ENCODE measurements around the gene TCEAL3. TPM values are rescaled to one million over a fixed set of nuclear protein-coding genes. Genes with fewer than 3 reads are reported as not detected.

TCEAL3 gene
- total and polyA plus RNA-seq, 10 of the 15 experiments (the other 5 are each of a cell fraction or from before 2014, with no cell fraction given): 0.98 to 19.0 (median 11.7) TPM

- Histone ChIP-seq H2AFZ (ENCODE audit: control insufficient read depth, low read depth, low read length) (no peak overlapping the region), H3K4me1 (ENCODE audit: control insufficient read depth, insufficient read depth, low read length) (no peaks in the 10 kb centered on the region), H4K20me1 (ENCODE audit: control insufficient read depth, insufficient read depth) (no peaks in the 10 kb centered on the region), H3K79me2 (ENCODE audit: control insufficient read depth, insufficient read depth, low read length) (no peaks in the 10 kb centered on the region), H3K4me3 (no peak overlapping the region), H3K9me3 (replicated peaks; ENCODE audit: control insufficient read depth, insufficient read depth, low read length) (no peaks in the 10 kb centered on the region), H3K9ac (ENCODE audit: control insufficient read depth, insufficient read depth, low read length) (no peak overlapping the region), H3K27me3 (replicated peaks in 1 of 2; ENCODE audit: control insufficient read depth in 2 of 2, insufficient read depth in 2 of 2, low read length in 1 of 2) (no peaks in the 10 kb centered on the region), H3K27ac (ENCODE audit: control insufficient read depth, insufficient read depth) (no peak overlapping the region), H3K4me2 (ENCODE audit: control insufficient read depth, insufficient read depth) (no peak overlapping the region), H3K36me3 (ENCODE audit: control insufficient read depth in 2 of 2, insufficient read depth in 2 of 2, low read length in 1 of 2) (no peaks in the 10 kb centered on the region)
- FAIRE-seq: no peak
- no peak for DNase-seq (ENCODE audit: low read depth, low spot score)
- BruUV-seq (replicated peaks): no TSS peak
- ChIA-PET RAD21 (ENCODE audit: unreplicated experiment) (no interaction called here), POLR2A (no interaction called here), SMC1A (ENCODE audit: uncharacterized antibody, unreplicated experiment) (no interaction called here), CTCF (no interaction called here)
- 33% methylated on average over 1 of the region's 1 CpG for WGBS (ENCODE audit: insufficient coverage, insufficient replicate concordance, low lambda C conversion rate, missing lambda C conversion rate)
- ATAC-seq: 0 out of 3 replicates have a peak, but pooled peaks have one; percentile 25
- intact Hi-C loops (cut with micrococcal nuclease; ENCODE audit: unreplicated experiment) (no loop called here), in situ Hi-C loops (cut with MboI) (no loop called here)
- TF ChIP-seq NR2C2 (IDR thresholded peaks at IDR 0.05; ENCODE audit: borderline replicate concordance, control insufficient read depth, insufficient read length, low read depth) (no peak), CREB1 (IDR thresholded peaks at IDR 0.05; ENCODE audit: low read depth) (no peak), IKZF2 (IDR thresholded peaks at IDR 0.05) (no peak), BHLHE40 (IDR thresholded peaks at IDR 0.05; ENCODE audit: borderline replicate concordance in 1 of 2, low read depth in 2 of 2, low read length in 1 of 2) (no peak), CUX1 (IDR thresholded peaks at IDR 0.05; ENCODE audit: insufficient replicate concordance, low read depth, low read length) (no peak), HDAC6 (IDR thresholded peaks at IDR 0.05; ENCODE audit: unreplicated experiment) (no peak), ATF2 (IDR thresholded peaks at IDR 0.05; ENCODE audit: low read length) (no peak), EZH2 (IDR thresholded peaks at IDR 0.05; ENCODE audit: borderline replicate concordance, control insufficient read depth, low read depth, low read length) (no peak), DPF2 (IDR thresholded peaks at IDR 0.05) (no peak), USF1 (IDR thresholded peaks at IDR 0.05; ENCODE audit: borderline replicate concordance, extremely low read length, insufficient read depth, low read depth, low read length) (no peak), MTA2 (IDR thresholded peaks at IDR 0.05; ENCODE audit: low read depth) (no peak), YBX1 (IDR thresholded peaks at IDR 0.05) (no peak), RELB (IDR thresholded peaks at IDR 0.05; ENCODE audit: low read depth) (no peak)
Observed at GRCh38 chrX:103573202-103573601, 34.6 kb upstream of the TCEAL3 start.

Data from GM12878 (cell line).